Keratinocyte (primary cell): ENCODE results near the gene CST6. TPM values are rescaled to one million over a fixed set of nuclear protein-coding genes. Genes with fewer than 3 reads are reported as not detected.

Experiments
- DNase-seq: peaks from one replicate; pipeline ENCODE4 v3.0.0-alpha.2; 2011; ENCODE audit warnings: low read depth, missing footprints, low spot score
- FAIRE-seq: peaks from 2 replicates; lab custom pipeline; 2011; peaks lifted over from hg19 to GRCh38; lab: Jason Lieb, UNC
- H2AFZ ChIP-seq: 2 replicates; pipeline ENCODE4 v1.6.0; 2012; ENCODE audit warnings: low read length, control low read depth, inconsistent platforms; ENCODE audit not compliant: control insufficient read depth
- H3K27ac ChIP-seq: 2 replicates; pipeline ENCODE4 v1.5.1; 2011; ENCODE audit warnings: low read length; ENCODE audit not compliant: control insufficient read depth, insufficient read depth
- H3K27me3 ChIP-seq: 3 replicates; pipeline ENCODE4 v1.6.0; 2011; ENCODE audit warnings: low read length; ENCODE audit not compliant: control insufficient read depth, insufficient read depth; ENCODE audit errors: extremely low read depth
- H3K36me3 ChIP-seq, 2 experiments: 2 replicates in 1 of 2; 3 replicates in 1 of 2; pipeline ENCODE4 v1.5.1; 2011; ENCODE audit warnings: low read length in 2 of 2, mild to moderate bottlenecking in 1 of 2; ENCODE audit not compliant: control insufficient read depth in 2 of 2, insufficient read depth in 2 of 2; ENCODE audit errors: extremely low read depth in 1 of 2
- H3K4me1 ChIP-seq: 3 replicates; pipeline ENCODE4 v1.5.1; 2011; ENCODE audit warnings: low read length; ENCODE audit not compliant: control insufficient read depth, insufficient read depth; ENCODE audit errors: extremely low read depth
- H3K4me2 ChIP-seq: 3 replicates; pipeline ENCODE4 v1.6.0; 2011; ENCODE audit warnings: low read depth, low read length; ENCODE audit not compliant: control insufficient read depth, insufficient read depth; ENCODE audit errors: extremely low read depth
- H3K4me3 ChIP-seq, 3 experiments: fragments of 200-600 bp in 1 of 3; sonication (generic) in 1 of 3; 2 replicates in 2 of 3; 3 replicates in 1 of 3; pipeline ENCODE4 v1.5.1; 2011 to 2016; ENCODE audit warnings: low read length in 3 of 3, mild to moderate bottlenecking in 3 of 3, control low read depth in 2 of 3, inconsistent platforms in 1 of 3, low read depth in 1 of 3, mixed read lengths in 1 of 3, mixed run types in 1 of 3, moderate library complexity in 1 of 3; ENCODE audit not compliant: control insufficient read depth in 2 of 3, insufficient read depth in 2 of 3; ENCODE audit errors: extremely low read depth in 1 of 3
- H3K79me2 ChIP-seq: 2 replicates; pipeline ENCODE4 v1.6.0; 2012; ENCODE audit warnings: low read length; ENCODE audit not compliant: control insufficient read depth, insufficient read depth
- H3K9ac ChIP-seq: 3 replicates; pipeline ENCODE4 v1.6.0; 2011; ENCODE audit warnings: low read length; ENCODE audit not compliant: control insufficient read depth, insufficient read depth; ENCODE audit errors: extremely low read depth
- H3K9me1 ChIP-seq: 3 replicates; pipeline ENCODE4 v1.6.0; 2011; ENCODE audit warnings: low read length; ENCODE audit not compliant: control insufficient read depth, insufficient read depth; ENCODE audit errors: extremely low read depth
- H3K9me3 ChIP-seq: 2 replicates; pipeline ENCODE4 v1.5.1; 2012; ENCODE audit warnings: low read depth, low read length; ENCODE audit not compliant: control insufficient read depth
- H4K20me1 ChIP-seq: 3 replicates; pipeline ENCODE4 v1.6.0; 2011; ENCODE audit warnings: low read length; ENCODE audit not compliant: control insufficient read depth, insufficient read depth; ENCODE audit errors: extremely low read depth
- CTCF ChIP-seq, 3 experiments: IDR thresholded peaks in 1 of 3; conservative IDR thresholded peaks in 1 of 3; optimal IDR thresholded peaks in 1 of 3; 2 replicates in 2 of 3; 3 replicates in 1 of 3; pipeline versions ENCODE3 to v1.5.1; 2011; ENCODE audit warnings: low read length in 3 of 3, mild to moderate bottlenecking in 3 of 3, moderate library complexity in 2 of 3, control low read depth in 1 of 3, inconsistent platforms in 1 of 3; ENCODE audit not compliant: insufficient read depth in 2 of 3; ENCODE audit errors: extremely low read depth in 1 of 3
- EZH2 ChIP-seq: IDR thresholded peaks from one replicate; pipeline ENCODE4 v1.6.1; 2012; ENCODE audit warnings: inconsistent platforms, mild to moderate bottlenecking, low read length, moderate library complexity
- dilution Hi-C: fragments of 300-500 bp; cut with MboI; formaldehyde crosslinking; loops from one replicate; pipeline ENCODE4 v1.7.0; 2020; ENCODE audit warnings: low sequenced_read_pairs; ENCODE audit not compliant: extremely low pct_ligation_motif_present
- polyA plus RNA-seq, 5 experiments: library from polyadenylated mRNA; depleted of rRNA in 3 of 5; stranded (reverse) in 3 of 5; stranded (forward) in 1 of 5; unstranded in 1 of 5; fragments of >200 nt; gene quantifications; 1 replicate in 1 of 5; 2 replicates in 3 of 5; 3 replicates in 1 of 5; pipeline versions ENCODE4 v1.2.1 to v1.2.3, GENCODE V29; 2011 to 2012; ENCODE audit warnings: missing spikeins in 2 of 5, low read depth in 1 of 5, low replicate concordance in 1 of 5

CST6 gene
- polyA plus RNA-seq, 1 donor (not counting 4 experiments of a cell fraction or from before 2014, with no cell fraction given), result 1.4 TPM

- Histone ChIP-seq H3K9ac (no peak overlapping the region), H3K79me2 (no peaks in the 10 kb centered on the region), H3K4me1 (peaks cover 20% of the 10 kb centered on the region), H2AFZ (no peak overlapping the region), H3K4me3 (no peak overlapping the region), H4K20me1 (no peaks in the 10 kb centered on the region), H3K9me3 (no peaks in the 10 kb centered on the region), H3K27me3 (no peaks in the 10 kb centered on the region), H3K4me2 (no peak overlapping the region), H3K36me3 (no peaks in the 10 kb centered on the region), H3K27ac (no peak overlapping the region), H3K9me1 (no peaks in the 10 kb centered on the region)
- no peak for DNase-seq
- FAIRE-seq, result no peak
- TF ChIP-seq EZH2 (no peak), CTCF (optimal IDR thresholded peaks at IDR 0.05 in 1 of 3, IDR thresholded peaks at IDR 0.05 in 1 of 3, conservative IDR thresholded peaks at IDR 0.05 in 1 of 3; ENCODE audit: extremely low read depth in 1 of 3, insufficient read depth in 2 of 3, low read length in 3 of 3) (no peak)
- dilution Hi-C loops, result no loop called here
Measured at GRCh38 chr11:66017321-66017720, 5.5 kb downstream of the CST6 start.

- no peak for FAIRE-seq
Measured at GRCh38 chr11:66020212-66020611, 8.4 kb downstream of the CST6 start.

More at GRCh38 chr11:66020212-66020611, 8.4 kb downstream of the CST6 start:
- H3K36me3 ChIP-seq, result no peaks in the 10 kb centered on the region
- TF ChIP-seq EZH2 (no peak), CTCF (optimal IDR thresholded peaks at IDR 0.05 in 1 of 3, IDR thresholded peaks at IDR 0.05 in 1 of 3, conservative IDR thresholded peaks at IDR 0.05 in 1 of 3; ENCODE audit: extremely low read depth in 1 of 3, insufficient read depth in 2 of 3, low read length in 3 of 3) (no peak)
- H3K79me2 ChIP-seq, result no peaks in the 10 kb centered on the region
- H3K27me3 ChIP-seq, result peaks cover 9% of the 10 kb centered on the region
- H3K4me3 ChIP-seq, result no peak overlapping the region
- H3K27ac ChIP-seq, result no peak overlapping the region
- peaks cover 14% of the 10 kb centered on the region for H3K4me1 ChIP-seq
- H3K9ac ChIP-seq, result no peak overlapping the region
- no peaks in the 10 kb centered on the region for H3K9me3 ChIP-seq
- no peak overlapping the region for H2AFZ ChIP-seq
- dilution Hi-C loops, result no loop called here
- no peak for DNase-seq
- H4K20me1 ChIP-seq, result no peaks in the 10 kb centered on the region
- no peaks in the 10 kb centered on the region for H3K9me1 ChIP-seq
- H3K4me2 ChIP-seq, result no peak overlapping the region
